Measurements from ENCODE around the gene SUCNR1.

The SUCNR1 gene

GRCh38 chr3:151890721-151891141 lies 17.3 kb downstream of the SUCNR1 start:
- H3K79me2 ChIP-seq (ENCODE audit: insufficient read depth, low read length), result no peaks in the 10 kb centered on the region
- H3K9me3 ChIP-seq (ENCODE audit: insufficient read depth, low read length, severe bottlenecking), result peaks cover 2% of the 10 kb centered on the region
- H3K4me3 ChIP-seq (ENCODE audit: low read depth in 1 of 2, low read length in 2 of 2), result no peak overlapping the region; a peak in 1 of 4 replicates
- H3K27ac ChIP-seq (ENCODE audit: low read length), result peak overlapping the region; percentile 94
- peak overlapping the region; percentile 41 for H2AFZ ChIP-seq (ENCODE audit: low read depth, low read length)
- H4K20me1 ChIP-seq (ENCODE audit: insufficient read depth, low read length), result no peaks in the 10 kb centered on the region
- TF ChIP-seq CTCF (IDR thresholded peaks at IDR 0.05; ENCODE audit: borderline replicate concordance, extremely low read depth, low read length, poor library complexity, severe bottlenecking), result no peak
- TF ChIP-seq EZH2 (IDR thresholded peaks at IDR 0.05; ENCODE audit: borderline replicate concordance, low read depth, low read length, severe bottlenecking), result no peak
- peak; percentile 97 for ATAC-seq (ENCODE audit: insufficient read depth, low read depth)
- H3K36me3 ChIP-seq (ENCODE audit: insufficient read depth, low read length), result no peaks in the 10 kb centered on the region
- H3K9ac ChIP-seq (ENCODE audit: low read depth, low read length), result peak overlapping the region; percentile 48
- no peak overlapping the region; the same call in 1 of the 2 replicates for H3K4me2 ChIP-seq (ENCODE audit: insufficient read depth, low read length)
- peak; percentile 44 for DNase-seq
- H3K27me3 ChIP-seq (ENCODE audit: insufficient read depth, low read length, poor library complexity), result no peaks in the 10 kb centered on the region
- peaks cover 49% of the 10 kb centered on the region for H3K4me1 ChIP-seq (ENCODE audit: insufficient read depth, low read length)

DNA sequence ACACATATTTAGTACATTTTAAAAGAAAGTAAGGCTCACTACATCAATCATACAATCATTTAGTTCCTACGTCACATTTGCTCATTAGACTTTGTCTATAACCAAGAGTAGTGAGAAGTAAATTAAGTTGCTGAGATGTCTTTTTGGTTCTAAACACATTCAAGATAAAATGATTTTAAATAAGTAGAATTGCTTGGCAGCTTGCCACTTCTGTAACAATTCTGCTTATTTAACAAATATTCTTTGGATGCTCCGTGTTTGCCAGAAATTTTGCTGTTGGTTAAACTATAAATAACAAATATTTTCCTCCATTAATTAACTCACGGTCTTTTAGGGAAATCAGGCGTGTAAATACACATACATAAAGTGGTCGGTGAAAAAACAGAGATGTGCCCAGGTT lies 18.3 kb downstream of the SUCNR1 start:
- Histone ChIP-seq H3K79me2 (ENCODE audit: insufficient read depth, low read length) (no peaks in the 10 kb centered on the region), H3K9me3 (ENCODE audit: insufficient read depth, low read length, severe bottlenecking) (peaks cover 2% of the 10 kb centered on the region), H3K9ac (ENCODE audit: low read depth, low read length) (no peak overlapping the region), H3K27me3 (ENCODE audit: insufficient read depth, low read length, poor library complexity) (no peaks in the 10 kb centered on the region), H3K36me3 (ENCODE audit: insufficient read depth, low read length) (no peaks in the 10 kb centered on the region), H3K4me1 (ENCODE audit: insufficient read depth, low read length) (peaks cover 55% of the 10 kb centered on the region), H2AFZ (ENCODE audit: low read depth, low read length) (no peak overlapping the region), H4K20me1 (ENCODE audit: insufficient read depth, low read length) (no peaks in the 10 kb centered on the region), H3K4me3 (ENCODE audit: low read depth in 1 of 2, low read length in 2 of 2) (no peak overlapping the region), H3K4me2 (ENCODE audit: insufficient read depth, low read length) (no peak overlapping the region), H3K27ac (ENCODE audit: low read length) (peak overlapping the region; percentile 94)
- TF ChIP-seq CTCF (IDR thresholded peaks at IDR 0.05; ENCODE audit: borderline replicate concordance, extremely low read depth, low read length, poor library complexity, severe bottlenecking) (no peak), EZH2 (IDR thresholded peaks at IDR 0.05; ENCODE audit: borderline replicate concordance, low read depth, low read length, severe bottlenecking) (no peak)
- ATAC-seq (ENCODE audit: insufficient read depth, low read depth), result no peak
- no peak for DNase-seq

DNA sequence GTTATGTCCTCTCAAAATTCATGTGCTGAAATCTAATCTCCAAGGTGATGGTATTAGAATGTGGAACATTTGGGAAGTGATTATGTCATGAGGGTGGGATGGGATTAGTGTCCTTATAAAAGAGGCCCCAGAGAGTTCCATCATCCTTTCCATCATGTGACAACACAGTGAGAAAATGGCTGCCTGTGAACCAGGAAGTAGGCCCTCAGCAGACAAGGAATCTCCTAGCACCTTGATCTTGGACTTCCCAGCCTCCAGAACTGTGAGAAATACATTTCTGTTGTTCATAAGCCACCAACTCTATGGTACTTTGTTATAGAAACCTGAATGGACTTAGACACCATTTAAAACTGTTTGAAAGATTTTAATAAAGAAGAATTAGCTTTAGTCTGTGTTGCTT lies 20.8 kb downstream of the SUCNR1 start:
- H3K27me3 ChIP-seq (ENCODE audit: insufficient read depth, low read length, poor library complexity), result no peaks in the 10 kb centered on the region
- peaks cover 51% of the 10 kb centered on the region for H3K4me1 ChIP-seq (ENCODE audit: insufficient read depth, low read length)
- peaks cover 2% of the 10 kb centered on the region for H3K9me3 ChIP-seq (ENCODE audit: insufficient read depth, low read length, severe bottlenecking)
- DNase-seq, result no peak
- H3K4me2 ChIP-seq (ENCODE audit: insufficient read depth, low read length), result no peak overlapping the region
- H4K20me1 ChIP-seq (ENCODE audit: insufficient read depth, low read length), result no peaks in the 10 kb centered on the region
- no peak overlapping the region for H3K4me3 ChIP-seq (ENCODE audit: low read depth in 1 of 2, low read length in 2 of 2)
- no peaks in the 10 kb centered on the region for H3K79me2 ChIP-seq (ENCODE audit: insufficient read depth, low read length)
- TF ChIP-seq CTCF (IDR thresholded peaks at IDR 0.05; ENCODE audit: borderline replicate concordance, extremely low read depth, low read length, poor library complexity, severe bottlenecking) (no peak), EZH2 (IDR thresholded peaks at IDR 0.05; ENCODE audit: borderline replicate concordance, low read depth, low read length, severe bottlenecking) (no peak)
- ATAC-seq (ENCODE audit: insufficient read depth, low read depth), result no peak
- H3K36me3 ChIP-seq (ENCODE audit: insufficient read depth, low read length), result no peaks in the 10 kb centered on the region
- H3K27ac ChIP-seq (ENCODE audit: low read length), result peak overlapping the region; percentile 38
- peak overlapping the region; percentile 54 for H2AFZ ChIP-seq (ENCODE audit: low read depth, low read length)
- no peak overlapping the region for H3K9ac ChIP-seq (ENCODE audit: low read depth, low read length)
